Measurements from ENCODE around the gene DHRS13. TPM values are rescaled to one million over a fixed set of nuclear protein-coding genes. Genes with fewer than 3 reads are reported as not detected.

Gene DHRS13
- total RNA-seq, 4 donors from 2014 or later = 15.1 to 26.8 (median 20.2) TPM

- Histone ChIP-seq H3K27ac (no peak overlapping the region), H3K36me3 (no peaks in the 10 kb centered on the region), H3K27me3 (no peaks in the 10 kb centered on the region), H3K4me3 (no peak overlapping the region), H3K9me3 (no peaks in the 10 kb centered on the region), H3K4me1 (peaks cover 40% of the 10 kb centered on the region)
- 89% methylated on average over 4 of the region's 4 CpGs for WGBS
- TF ChIP-seq, protein P1, sequence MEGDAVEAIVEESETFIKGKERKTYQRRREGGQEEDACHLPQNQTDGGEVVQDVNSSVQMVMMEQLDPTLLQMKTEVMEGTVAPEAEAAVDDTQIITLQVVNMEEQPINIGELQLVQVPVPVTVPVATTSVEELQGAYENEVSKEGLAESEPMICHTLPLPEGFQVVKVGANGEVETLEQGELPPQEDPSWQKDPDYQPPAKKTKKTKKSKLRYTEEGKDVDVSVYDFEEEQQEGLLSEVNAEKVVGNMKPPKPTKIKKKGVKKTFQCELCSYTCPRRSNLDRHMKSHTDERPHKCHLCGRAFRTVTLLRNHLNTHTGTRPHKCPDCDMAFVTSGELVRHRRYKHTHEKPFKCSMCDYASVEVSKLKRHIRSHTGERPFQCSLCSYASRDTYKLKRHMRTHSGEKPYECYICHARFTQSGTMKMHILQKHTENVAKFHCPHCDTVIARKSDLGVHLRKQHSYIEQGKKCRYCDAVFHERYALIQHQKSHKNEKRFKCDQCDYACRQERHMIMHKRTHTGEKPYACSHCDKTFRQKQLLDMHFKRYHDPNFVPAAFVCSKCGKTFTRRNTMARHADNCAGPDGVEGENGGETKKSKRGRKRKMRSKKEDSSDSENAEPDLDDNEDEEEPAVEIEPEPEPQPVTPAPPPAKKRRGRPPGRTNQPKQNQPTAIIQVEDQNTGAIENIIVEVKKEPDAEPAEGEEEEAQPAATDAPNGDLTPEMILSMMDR (IDR thresholded peaks at IDR 0.05) = no peak
- TF ChIP-seq POLR2AphosphoS5 (IDR thresholded peaks at IDR 0.05) = no peak
- no peak for TF ChIP-seq POLR2A (IDR thresholded peaks at IDR 0.05)
- TF ChIP-seq EP300 (IDR thresholded peaks at IDR 0.05) = no peak
- DNase-seq (ENCODE audit: low spot score in 2 of 2) = no peak
Measured at GRCh38 chr17:28892024-28892423, 10.9 kb downstream of the DHRS13 start.

DNA sequence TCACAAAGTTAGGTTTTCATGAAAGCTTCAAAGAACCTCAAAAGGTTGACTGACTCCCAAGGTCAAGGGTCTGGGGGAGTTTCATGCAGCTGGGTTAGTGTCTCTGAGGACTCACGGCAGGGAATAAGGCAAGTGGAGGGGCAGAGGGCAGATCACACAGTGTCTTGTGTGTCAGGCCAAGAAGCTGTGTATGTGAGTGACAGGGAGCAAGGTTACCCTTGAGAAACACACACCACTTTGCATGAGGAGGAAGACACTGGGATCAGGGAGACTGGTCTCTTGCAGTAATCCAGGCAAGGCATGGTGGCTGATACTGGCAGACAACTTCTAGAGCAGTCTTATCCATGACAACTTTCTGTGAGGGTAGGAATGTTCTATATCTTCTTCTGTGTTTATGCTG is 11.7 kb downstream of the DHRS13 start:
- Histone ChIP-seq H3K4me3 (no peak overlapping the region), H3K36me3 (peaks cover 8% of the 10 kb centered on the region), H3K9me3 (no peaks in the 10 kb centered on the region), H3K27ac (no peak overlapping the region), H3K4me1 (peaks cover 34% of the 10 kb centered on the region), H3K27me3 (no peaks in the 10 kb centered on the region)
- no peak for TF ChIP-seq POLR2A (IDR thresholded peaks at IDR 0.05)
- no peak for TF ChIP-seq EP300 (IDR thresholded peaks at IDR 0.05)
- TF ChIP-seq, protein P1 (IDR thresholded peaks at IDR 0.05) = no peak
- TF ChIP-seq POLR2AphosphoS5 (IDR thresholded peaks at IDR 0.05) = no peak
- WGBS = 93% methylated on average over 1 of the region's 1 CpG
- DNase-seq (ENCODE audit: low spot score in 2 of 2) = no peak

DNA sequence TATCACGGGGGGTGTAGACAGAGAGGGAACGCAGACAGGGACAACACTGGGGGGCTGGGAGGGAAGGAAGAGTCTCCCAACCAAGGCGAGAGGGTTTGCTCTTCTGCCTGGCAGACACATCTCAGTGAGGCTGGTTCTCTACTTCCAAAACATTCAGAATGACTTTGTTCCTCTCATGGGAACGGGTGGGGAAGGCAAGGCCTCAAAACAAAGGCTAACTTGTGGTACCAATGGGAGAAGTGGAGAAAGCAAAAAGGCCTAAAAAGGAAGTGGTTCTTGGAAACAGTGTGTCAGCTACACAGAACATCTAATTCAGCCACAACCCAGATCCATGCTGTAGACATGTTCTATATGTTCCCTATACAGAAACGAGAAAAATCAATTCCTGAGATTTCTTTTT is 12.9 kb downstream of the DHRS13 start:
- Histone ChIP-seq H3K4me1 (peaks cover 24% of the 10 kb centered on the region), H3K9me3 (no peaks in the 10 kb centered on the region), H3K36me3 (peaks cover 19% of the 10 kb centered on the region), H3K4me3 (no peak overlapping the region), H3K27ac (no peak overlapping the region), H3K27me3 (no peaks in the 10 kb centered on the region)
- TF ChIP-seq EP300 (IDR thresholded peaks at IDR 0.05) (no peak), POLR2AphosphoS5 (IDR thresholded peaks at IDR 0.05) (no peak), POLR2A (IDR thresholded peaks at IDR 0.05) (no peak)
- TF ChIP-seq, protein P1 (IDR thresholded peaks at IDR 0.05) = no peak
- WGBS = 75% methylated on average over 5 of the region's 5 CpGs
- no peak for DNase-seq (ENCODE audit: low spot score in 2 of 2)

DNA sequence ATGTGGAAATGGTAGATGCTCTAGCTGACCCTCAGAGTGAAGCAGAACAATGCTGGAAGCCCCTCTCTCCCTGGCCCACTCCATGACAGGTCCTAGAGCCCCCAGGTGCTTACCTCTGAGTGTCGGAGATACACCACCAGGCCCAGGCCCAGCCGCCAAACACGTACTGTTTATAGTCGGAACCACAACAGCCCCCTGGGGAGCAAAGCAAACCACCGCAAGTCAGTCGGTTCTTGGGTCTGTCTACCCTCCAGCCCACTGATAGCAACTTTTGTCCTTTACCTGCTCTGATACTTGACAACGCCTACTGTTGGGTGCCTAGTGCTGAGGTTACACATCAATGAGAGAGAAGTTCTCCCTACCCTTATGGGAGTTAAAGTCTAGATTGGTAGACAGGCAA is 14.0 kb downstream of the DHRS13 start:
- Histone ChIP-seq H3K9me3 (no peaks in the 10 kb centered on the region), H3K4me3 (no peak overlapping the region), H3K27ac (no peak overlapping the region), H3K27me3 (no peaks in the 10 kb centered on the region), H3K36me3 (peaks cover 30% of the 10 kb centered on the region), H3K4me1 (peaks cover 19% of the 10 kb centered on the region)
- no peak for DNase-seq (ENCODE audit: low spot score in 2 of 2)
- TF ChIP-seq POLR2A (IDR thresholded peaks at IDR 0.05) (no peak), POLR2AphosphoS5 (IDR thresholded peaks at IDR 0.05) (no peak), EP300 (IDR thresholded peaks at IDR 0.05) (no peak)
- TF ChIP-seq, protein P1 (IDR thresholded peaks at IDR 0.05) = no peak
- WGBS = 89% methylated on average over 7 of the region's 7 CpGs

GRCh38 chr17:28887871-28888471 is 14.9 kb downstream of the DHRS13 start:
- no peak overlapping the region for H3K27ac ChIP-seq
- no peak overlapping the region for H3K4me3 ChIP-seq
- no peaks in the 10 kb centered on the region for H3K27me3 ChIP-seq
- peaks cover 10% of the 10 kb centered on the region for H3K4me1 ChIP-seq
- H3K9me3 ChIP-seq = no peaks in the 10 kb centered on the region
- TF ChIP-seq POLR2AphosphoS5 (IDR thresholded peaks at IDR 0.05) = no peak
- TF ChIP-seq POLR2A (IDR thresholded peaks at IDR 0.05) = no peak
- no peak for TF ChIP-seq EP300 (IDR thresholded peaks at IDR 0.05)
- TF ChIP-seq, protein P1 (IDR thresholded peaks at IDR 0.05) = no peak
- DNase-seq (ENCODE audit: low spot score in 2 of 2) = no peak
- WGBS = 88% methylated on average over 9 of the region's 12 CpGs
- H3K36me3 ChIP-seq = peaks cover 39% of the 10 kb centered on the region
